Activated T-cell treated with anti-CD3 and anti-CD28 coated beads, Interleukin-2, amount 50 U/mL, for 4 hours (primary cell): ENCODE results near the gene ZNF385C. TPM values are rescaled to one million over a fixed set of nuclear protein-coding genes. Genes with fewer than 3 reads are reported as not detected.

ENCODE experiments used
- ATAC-seq, 2 donors: fragments of 200-7000 bp; cut with Tn5 transposase; one replicate each; pipeline ENCODE4 v1.10.0; 2021
- DNase-seq: peaks from one replicate; pipeline ENCODE4 v3.0.0-alpha.2; 2020
- H3K27me3 Mint-ChIP-seq: one replicate; pipeline ENCODE4 v1.8.0; 2021; ENCODE audit warnings: low read depth, mixed read lengths
- H3K36me3 Mint-ChIP-seq: one replicate; pipeline ENCODE4 v1.8.0; 2022; ENCODE audit warnings: mixed read lengths; ENCODE audit not compliant: insufficient read depth
- H3K4me1 Mint-ChIP-seq: one replicate; pipeline ENCODE4 v1.8.0; 2021; ENCODE audit warnings: low read depth, mixed read lengths
- H3K4me3 Mint-ChIP-seq: one replicate; pipeline ENCODE4 v1.8.0; 2021; ENCODE audit warnings: mild to moderate bottlenecking, moderate library complexity, mixed read lengths
- H3K9me3 Mint-ChIP-seq: one replicate; pipeline ENCODE4 v1.8.0; 2021; ENCODE audit warnings: mixed read lengths
- total RNA-seq, 3 donors: library from RNA; stranded (reverse); gene quantifications; one replicate each; pipeline ENCODE4 v1.2.1, GENCODE V29; 2021

ZNF385C gene
- total RNA-seq, 3 donors from 2014 or later = 0.29 to 0.43 TPM; not detected in 1

- no peak for ATAC-seq
- DNase-seq = no peak
- Mint-ChIP-seq H3K27me3 (peaks cover 8% of the 10 kb centered on the region), H3K4me1 (peaks cover 5% of the 10 kb centered on the region), H3K9me3 (no peaks in the 10 kb centered on the region), H3K4me3 (no peak overlapping the region), H3K36me3 (no peaks in the 10 kb centered on the region)
These were observed 38.0 kb downstream of the ZNF385C start for GRCh38 chr17:42060231-42060630.

- ATAC-seq = no peak
- no peaks in the 10 kb centered on the region for H3K9me3 Mint-ChIP-seq
These were observed 38.5 kb downstream of the ZNF385C start for GRCh38 chr17:42059815-42060214.

GRCh38 chr17:42058063-42058462 lies 40.2 kb downstream of the ZNF385C start:
- Mint-ChIP-seq H3K4me3 (no peak overlapping the region), H3K36me3 (no peaks in the 10 kb centered on the region), H3K9me3 (no peaks in the 10 kb centered on the region), H3K4me1 (no peaks in the 10 kb centered on the region), H3K27me3 (peaks cover 26% of the 10 kb centered on the region)
- no peak for ATAC-seq
- no peak for DNase-seq

More at GRCh38 chr17:42059815-42060214, 38.5 kb downstream of the ZNF385C start:
- no peak for DNase-seq
- H3K36me3 Mint-ChIP-seq = no peaks in the 10 kb centered on the region
- peaks cover 4% of the 10 kb centered on the region for H3K4me1 Mint-ChIP-seq
- H3K27me3 Mint-ChIP-seq = peaks cover 13% of the 10 kb centered on the region
- H3K4me3 Mint-ChIP-seq = no peak overlapping the region

- no peak overlapping the region for H3K4me3 Mint-ChIP-seq
- no peak for DNase-seq
- H3K4me1 Mint-ChIP-seq = no peaks in the 10 kb centered on the region
- no peaks in the 10 kb centered on the region for H3K9me3 Mint-ChIP-seq
- H3K36me3 Mint-ChIP-seq = no peaks in the 10 kb centered on the region
- ATAC-seq = no peak
- H3K27me3 Mint-ChIP-seq = peaks cover 39% of the 10 kb centered on the region
These were observed 41.6 kb downstream of the ZNF385C start for GRCh38 chr17:42056635-42057034.

GRCh38 chr17:42055496-42055895 lies 42.8 kb downstream of the ZNF385C start:
- peak in 1 of 2 donors; percentile 15 for ATAC-seq
- no peak for DNase-seq
- Mint-ChIP-seq H3K27me3 (peaks cover 47% of the 10 kb centered on the region), H3K9me3 (no peaks in the 10 kb centered on the region), H3K36me3 (no peaks in the 10 kb centered on the region), H3K4me3 (no peak overlapping the region), H3K4me1 (peaks cover 3% of the 10 kb centered on the region)

- no peak overlapping the region for H3K4me3 Mint-ChIP-seq
- peaks cover 47% of the 10 kb centered on the region for H3K27me3 Mint-ChIP-seq
- no peaks in the 10 kb centered on the region for H3K36me3 Mint-ChIP-seq
- H3K9me3 Mint-ChIP-seq = no peaks in the 10 kb centered on the region
- peaks cover 3% of the 10 kb centered on the region for H3K4me1 Mint-ChIP-seq
- ATAC-seq = no peak
- DNase-seq = no peak
These were observed 43.2 kb downstream of the ZNF385C start for GRCh38 chr17:42055027-42055426.

- Mint-ChIP-seq H3K36me3 (no peaks in the 10 kb centered on the region), H3K4me1 (peaks cover 4% of the 10 kb centered on the region), H3K4me3 (no peak overlapping the region), H3K27me3 (peaks cover 53% of the 10 kb centered on the region), H3K9me3 (no peaks in the 10 kb centered on the region)
- ATAC-seq (no peak), DNase-seq (no peak)
These were observed 44.4 kb downstream of the ZNF385C start for GRCh38 chr17:42053731-42054500.

GRCh38 chr17:42052346-42052877 lies 45.9 kb downstream of the ZNF385C start:
- no peak for ATAC-seq
- H3K27me3 Mint-ChIP-seq = peaks cover 53% of the 10 kb centered on the region
- H3K4me1 Mint-ChIP-seq = peaks cover 4% of the 10 kb centered on the region
- H3K9me3 Mint-ChIP-seq = no peaks in the 10 kb centered on the region
- H3K36me3 Mint-ChIP-seq = no peaks in the 10 kb centered on the region
- H3K4me3 Mint-ChIP-seq = no peak overlapping the region
- DNase-seq = no peak

GRCh38 chr17:42051645-42052044 lies 46.6 kb downstream of the ZNF385C start:
- ATAC-seq (no peak), DNase-seq (no peak)
- Mint-ChIP-seq H3K4me3 (peak overlapping the region; percentile 57), H3K27me3 (peaks cover 53% of the 10 kb centered on the region), H3K9me3 (no peaks in the 10 kb centered on the region), H3K4me1 (peaks cover 4% of the 10 kb centered on the region), H3K36me3 (no peaks in the 10 kb centered on the region)

- no peaks in the 10 kb centered on the region for H3K9me3 Mint-ChIP-seq
- H3K27me3 Mint-ChIP-seq = peaks cover 53% of the 10 kb centered on the region
- no peak for ATAC-seq
- no peaks in the 10 kb centered on the region for H3K36me3 Mint-ChIP-seq
- DNase-seq = no peak
- peaks cover 4% of the 10 kb centered on the region for H3K4me1 Mint-ChIP-seq
- peak overlapping the region; percentile 57 for H3K4me3 Mint-ChIP-seq
These were observed 47.3 kb downstream of the ZNF385C start for GRCh38 chr17:42051013-42051400.

- DNase-seq (peak; percentile 31), ATAC-seq (peak; percentile 79 to 85)
- no peaks in the 10 kb centered on the region for H3K36me3 Mint-ChIP-seq
- H3K9me3 Mint-ChIP-seq = no peaks in the 10 kb centered on the region
- H3K27me3 Mint-ChIP-seq = peaks cover 51% of the 10 kb centered on the region
- peak within 1 kb of the TSS; percentile 76 for H3K4me3 Mint-ChIP-seq
- peaks cover 4% of the 10 kb centered on the region for H3K4me1 Mint-ChIP-seq
These were observed 47.8 kb downstream of the ZNF385C start, which contains the start of gene C17orf113 for GRCh38 chr17:42050393-42051012. Gene C17orf113, minus strand, starts transcription at chr17:42050601. Its CDS starts 7,225 bp downstream, at chr17:42043376.

GRCh38 chr17:42049834-42050392 lies 48.4 kb downstream of the ZNF385C start:
- Mint-ChIP-seq H3K36me3 (no peaks in the 10 kb centered on the region), H3K27me3 (peaks cover 46% of the 10 kb centered on the region), H3K9me3 (no peaks in the 10 kb centered on the region), H3K4me1 (peaks cover 4% of the 10 kb centered on the region), H3K4me3 (peak overlapping the region; percentile 76)
- DNase-seq = no peak
- ATAC-seq = no peak

GRCh38 chr17:42047343-42047742 lies 50.9 kb downstream of the ZNF385C start:
- Mint-ChIP-seq H3K36me3 (no peaks in the 10 kb centered on the region), H3K9me3 (no peaks in the 10 kb centered on the region), H3K4me1 (peaks cover 4% of the 10 kb centered on the region), H3K4me3 (no peak overlapping the region), H3K27me3 (peaks cover 24% of the 10 kb centered on the region)
- DNase-seq (no peak), ATAC-seq (no peak)

- no peaks in the 10 kb centered on the region for H3K36me3 Mint-ChIP-seq
- H3K27me3 Mint-ChIP-seq = peaks cover 9% of the 10 kb centered on the region
- peaks cover 3% of the 10 kb centered on the region for H3K4me1 Mint-ChIP-seq
- no peak overlapping the region for H3K4me3 Mint-ChIP-seq
- DNase-seq (no peak), ATAC-seq (no peak)
- H3K9me3 Mint-ChIP-seq = no peaks in the 10 kb centered on the region
These were observed 52.6 kb downstream of the ZNF385C start for GRCh38 chr17:42045719-42046118.
